ENCODE data around the gene DNHD1.

DNHD1 gene

DNA sequence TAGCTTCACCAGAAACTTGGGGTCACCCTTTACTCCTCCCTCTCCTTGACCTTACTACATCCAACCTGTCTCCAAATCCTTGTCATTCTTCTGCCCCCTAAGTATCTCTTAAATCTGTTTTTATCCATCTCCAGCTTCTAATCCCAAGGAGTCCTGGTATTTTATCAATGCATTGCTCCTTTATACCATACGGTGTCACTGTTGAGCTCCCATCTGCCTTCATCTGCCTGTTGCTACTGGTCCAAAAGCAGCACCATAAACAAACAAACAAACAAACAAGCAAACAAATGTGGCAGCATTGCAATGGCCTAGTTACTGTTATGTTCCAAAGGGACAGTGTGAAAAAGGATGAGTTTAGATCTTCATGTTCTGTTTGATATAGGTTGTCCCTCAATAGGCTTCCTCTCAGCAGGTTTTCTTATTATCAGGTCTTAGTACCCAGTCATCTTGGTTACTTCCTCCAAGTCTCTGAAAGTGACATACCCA, 34.2 kb downstream of the DNHD1 start:
- Histone ChIP-seq H3K4me3 (replicated peaks; ENCODE audit: insufficient read depth, low read length) (no peak overlapping the region), H3K27me3 (ENCODE audit: insufficient read depth, poor library complexity, severe bottlenecking) (no peaks in the 10 kb centered on the region), H3K27ac (replicated peaks) (no peak overlapping the region)
- TF ChIP-seq SPI1 (IDR thresholded peaks at IDR 0.05; ENCODE audit: borderline replicate concordance, low read depth): no peak
- TF ChIP-seq, protein P1, sequence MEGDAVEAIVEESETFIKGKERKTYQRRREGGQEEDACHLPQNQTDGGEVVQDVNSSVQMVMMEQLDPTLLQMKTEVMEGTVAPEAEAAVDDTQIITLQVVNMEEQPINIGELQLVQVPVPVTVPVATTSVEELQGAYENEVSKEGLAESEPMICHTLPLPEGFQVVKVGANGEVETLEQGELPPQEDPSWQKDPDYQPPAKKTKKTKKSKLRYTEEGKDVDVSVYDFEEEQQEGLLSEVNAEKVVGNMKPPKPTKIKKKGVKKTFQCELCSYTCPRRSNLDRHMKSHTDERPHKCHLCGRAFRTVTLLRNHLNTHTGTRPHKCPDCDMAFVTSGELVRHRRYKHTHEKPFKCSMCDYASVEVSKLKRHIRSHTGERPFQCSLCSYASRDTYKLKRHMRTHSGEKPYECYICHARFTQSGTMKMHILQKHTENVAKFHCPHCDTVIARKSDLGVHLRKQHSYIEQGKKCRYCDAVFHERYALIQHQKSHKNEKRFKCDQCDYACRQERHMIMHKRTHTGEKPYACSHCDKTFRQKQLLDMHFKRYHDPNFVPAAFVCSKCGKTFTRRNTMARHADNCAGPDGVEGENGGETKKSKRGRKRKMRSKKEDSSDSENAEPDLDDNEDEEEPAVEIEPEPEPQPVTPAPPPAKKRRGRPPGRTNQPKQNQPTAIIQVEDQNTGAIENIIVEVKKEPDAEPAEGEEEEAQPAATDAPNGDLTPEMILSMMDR (IDR thresholded peaks at IDR 0.05; ENCODE audit: insufficient read depth, low read length): peak; percentile 80
- DNase-seq (ENCODE audit: low read depth in 1 of 2, low spot score in 1 of 2): peak; percentile 7 to 34

DNA sequence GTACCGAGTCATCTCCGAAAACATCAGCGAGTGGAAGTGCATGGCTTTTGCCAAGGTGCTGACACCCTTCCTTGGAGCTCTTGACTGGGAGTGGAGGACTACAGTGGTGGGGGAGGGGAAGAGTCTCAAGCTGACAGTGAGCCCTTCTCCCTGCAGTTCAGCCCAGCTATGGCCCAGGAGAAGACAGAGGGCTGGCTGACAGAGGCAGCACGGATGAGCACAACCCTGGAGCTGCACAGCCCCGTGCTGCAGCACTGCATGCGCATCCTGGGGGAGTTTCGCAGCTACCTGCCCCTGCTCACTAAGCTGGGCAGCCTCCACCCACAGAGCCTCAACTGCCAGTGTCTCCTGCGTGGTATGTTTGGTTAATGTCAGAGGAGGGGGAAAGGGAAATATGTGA, 41.4 kb downstream of the DNHD1 start:
- TF ChIP-seq, protein P1 (IDR thresholded peaks at IDR 0.05; ENCODE audit: insufficient read depth, low read length): no peak
- TF ChIP-seq, protein P2, sequence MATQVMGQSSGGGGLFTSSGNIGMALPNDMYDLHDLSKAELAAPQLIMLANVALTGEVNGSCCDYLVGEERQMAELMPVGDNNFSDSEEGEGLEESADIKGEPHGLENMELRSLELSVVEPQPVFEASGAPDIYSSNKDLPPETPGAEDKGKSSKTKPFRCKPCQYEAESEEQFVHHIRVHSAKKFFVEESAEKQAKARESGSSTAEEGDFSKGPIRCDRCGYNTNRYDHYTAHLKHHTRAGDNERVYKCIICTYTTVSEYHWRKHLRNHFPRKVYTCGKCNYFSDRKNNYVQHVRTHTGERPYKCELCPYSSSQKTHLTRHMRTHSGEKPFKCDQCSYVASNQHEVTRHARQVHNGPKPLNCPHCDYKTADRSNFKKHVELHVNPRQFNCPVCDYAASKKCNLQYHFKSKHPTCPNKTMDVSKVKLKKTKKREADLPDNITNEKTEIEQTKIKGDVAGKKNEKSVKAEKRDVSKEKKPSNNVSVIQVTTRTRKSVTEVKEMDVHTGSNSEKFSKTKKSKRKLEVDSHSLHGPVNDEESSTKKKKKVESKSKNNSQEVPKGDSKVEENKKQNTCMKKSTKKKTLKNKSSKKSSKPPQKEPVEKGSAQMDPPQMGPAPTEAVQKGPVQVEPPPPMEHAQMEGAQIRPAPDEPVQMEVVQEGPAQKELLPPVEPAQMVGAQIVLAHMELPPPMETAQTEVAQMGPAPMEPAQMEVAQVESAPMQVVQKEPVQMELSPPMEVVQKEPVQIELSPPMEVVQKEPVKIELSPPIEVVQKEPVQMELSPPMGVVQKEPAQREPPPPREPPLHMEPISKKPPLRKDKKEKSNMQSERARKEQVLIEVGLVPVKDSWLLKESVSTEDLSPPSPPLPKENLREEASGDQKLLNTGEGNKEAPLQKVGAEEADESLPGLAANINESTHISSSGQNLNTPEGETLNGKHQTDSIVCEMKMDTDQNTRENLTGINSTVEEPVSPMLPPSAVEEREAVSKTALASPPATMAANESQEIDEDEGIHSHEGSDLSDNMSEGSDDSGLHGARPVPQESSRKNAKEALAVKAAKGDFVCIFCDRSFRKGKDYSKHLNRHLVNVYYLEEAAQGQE (IDR thresholded peaks at IDR 0.05; ENCODE audit: insufficient replicate concordance, low read depth): no peak
- TF ChIP-seq GABPA (IDR thresholded peaks at IDR 0.05; ENCODE audit: low read depth) (no peak), SPI1 (IDR thresholded peaks at IDR 0.05; ENCODE audit: borderline replicate concordance, low read depth) (no peak), POLR2AphosphoS5 (IDR thresholded peaks at IDR 0.05; ENCODE audit: low read depth) (no peak)
- Histone ChIP-seq H3K4me3 (replicated peaks; ENCODE audit: insufficient read depth, low read length) (no peak overlapping the region), H3K27ac (replicated peaks) (no peak overlapping the region), H3K27me3 (ENCODE audit: insufficient read depth, poor library complexity, severe bottlenecking) (no peaks in the 10 kb centered on the region)
- DNase-seq (ENCODE audit: low read depth in 1 of 2, low spot score in 1 of 2): no peak

DNA sequence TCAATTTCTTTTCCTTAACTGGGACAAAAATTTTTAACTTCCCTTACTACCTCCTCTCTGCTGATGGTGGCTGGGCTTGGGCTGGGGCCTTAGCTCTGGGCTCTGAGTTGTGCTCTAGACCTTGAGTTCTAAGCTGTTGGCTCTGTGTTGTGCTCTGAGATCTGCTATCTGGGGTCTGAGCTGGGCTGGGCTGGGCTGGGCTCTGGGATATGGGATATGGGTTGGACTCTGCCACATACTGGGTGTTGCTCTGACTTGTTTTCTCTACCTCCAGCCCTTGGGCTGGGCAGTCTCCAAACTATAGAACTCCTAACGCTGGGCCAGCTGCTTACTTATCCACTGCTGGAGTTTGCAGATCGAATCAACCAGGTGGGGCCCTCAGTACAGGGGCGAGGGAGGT, 41.9 kb downstream of the DNHD1 start:
- TF ChIP-seq SPI1 (IDR thresholded peaks at IDR 0.05; ENCODE audit: borderline replicate concordance, low read depth) (no peak), POLR2AphosphoS5 (IDR thresholded peaks at IDR 0.05; ENCODE audit: low read depth) (no peak), GABPA (IDR thresholded peaks at IDR 0.05; ENCODE audit: low read depth) (no peak)
- TF ChIP-seq, protein P1 (IDR thresholded peaks at IDR 0.05; ENCODE audit: insufficient read depth, low read length): no peak
- TF ChIP-seq, protein P2 (IDR thresholded peaks at IDR 0.05; ENCODE audit: insufficient replicate concordance, low read depth): no peak
- Histone ChIP-seq H3K27ac (replicated peaks) (no peak overlapping the region), H3K27me3 (ENCODE audit: insufficient read depth, poor library complexity, severe bottlenecking) (no peaks in the 10 kb centered on the region), H3K4me3 (replicated peaks; ENCODE audit: insufficient read depth, low read length) (no peak overlapping the region)
- DNase-seq (ENCODE audit: low read depth in 1 of 2, low spot score in 1 of 2): no peak

DNA sequence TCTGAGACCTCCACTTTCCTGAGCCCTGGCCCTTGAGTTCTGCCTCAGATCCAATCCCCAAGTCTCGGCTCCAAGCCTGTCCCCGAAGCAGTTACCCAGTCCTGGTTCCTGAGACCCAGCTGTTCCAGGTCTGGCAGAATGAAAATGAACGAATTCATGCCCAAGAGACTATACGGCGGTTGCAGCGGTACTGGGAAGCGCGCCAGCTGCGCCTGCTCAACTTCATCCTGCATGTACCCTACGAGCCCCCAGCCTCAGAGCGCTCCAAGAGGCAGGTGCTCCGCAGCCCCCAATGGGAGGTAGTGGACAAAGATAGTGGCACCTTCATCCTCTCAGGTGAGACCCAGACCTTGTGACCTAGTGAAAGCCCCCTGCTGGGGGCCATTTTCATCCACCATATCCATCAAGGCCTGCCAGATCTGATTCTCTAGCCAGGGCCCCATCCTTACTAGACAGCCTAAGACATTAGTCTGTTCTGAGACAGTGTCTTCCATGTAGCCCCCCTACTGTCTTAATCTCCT, 42.7 kb downstream of the DNHD1 start:
- Histone ChIP-seq H3K27me3 (ENCODE audit: insufficient read depth, poor library complexity, severe bottlenecking) (no peaks in the 10 kb centered on the region), H3K27ac (replicated peaks) (no peak overlapping the region), H3K4me3 (replicated peaks; ENCODE audit: insufficient read depth, low read length) (no peak overlapping the region)
- DNase-seq (ENCODE audit: low read depth in 1 of 2, low spot score in 1 of 2): no peak
- TF ChIP-seq, protein P2 (IDR thresholded peaks at IDR 0.05; ENCODE audit: insufficient replicate concordance, low read depth): no peak
- TF ChIP-seq SPI1 (IDR thresholded peaks at IDR 0.05; ENCODE audit: borderline replicate concordance, low read depth) (no peak), GABPA (IDR thresholded peaks at IDR 0.05; ENCODE audit: low read depth) (no peak), POLR2AphosphoS5 (IDR thresholded peaks at IDR 0.05; ENCODE audit: low read depth) (no peak)
- TF ChIP-seq, protein P1 (IDR thresholded peaks at IDR 0.05; ENCODE audit: insufficient read depth, low read length): no peak
